HepG2 (cell line): ENCODE results near the gene PARD3. TPM values are rescaled to one million over a fixed set of nuclear protein-coding genes. Genes with fewer than 3 reads are reported as not detected.

Experiments used
- ATAC-seq: fragments of 200-7000 bp; cut with Tn5 transposase; 3 replicates; pipeline ENCODE4 v1.9.1; 2020; ENCODE audit warnings: mild to moderate bottlenecking, moderate library complexity
- BruUV-seq: library from RNA; stranded (reverse); fragments of 400-500 nt; replicated peaks from 2 replicates; lab custom pipeline; 2021; lab: Mats Ljungman, UMichigan
- CTCF ChIA-PET: fragments of 300-600 bp; formaldehyde crosslinking; extraction: SDS; loops from one replicate; lab custom pipeline; 2021; ENCODE audit warnings: low total read pairs, inconsistent platforms, low intra/inter-chr PET ratio; lab: Yijun Ruan, JAX
- POLR2A ChIA-PET: fragments of 350-600 bp; sonication (Branson Sonifier 250); formaldehyde crosslinking; loops from one replicate; lab custom pipeline; 2020; ENCODE audit warnings: antibody characterized with exemption, inconsistent platforms; lab: Yijun Ruan, JAX
- DNase-seq: peaks from one replicate; pipeline ENCODE4 v3.0.0-alpha.2; 2015; ENCODE audit warnings: low spot score
- FAIRE-seq: peaks from 3 replicates; lab custom pipeline; 2011; peaks lifted over from hg19 to GRCh38; lab: Jason Lieb, UNC
- H2AFZ ChIP-seq: one replicate; pipeline ENCODE4 v1.6.1; 2011; ENCODE audit warnings: low read length, inconsistent platforms
- H3K27ac ChIP-seq: fragments of 300-600 bp; 3 replicates; pipeline ENCODE4 v1.8.0; 2011; ENCODE audit warnings: mixed run types, mild to moderate bottlenecking, mixed read lengths, low read length, inconsistent platforms; ENCODE audit not compliant: insufficient read depth; ENCODE audit errors: extremely low read length
- H3K27me3 ChIP-seq, 2 experiments: fragments of 200-600 bp in 1 of 2; 2 replicates in 1 of 2; 3 replicates in 1 of 2; pipeline versions ENCODE4 v1.6.0 to v1.8.0; 2011; ENCODE audit warnings: low read length in 2 of 2, mild to moderate bottlenecking in 2 of 2, moderate library complexity in 2 of 2, inconsistent platforms in 1 of 2; ENCODE audit not compliant: insufficient read depth in 2 of 2, control insufficient read depth in 1 of 2
- H3K36me3 ChIP-seq, 2 experiments: fragments of 200-600 bp in 1 of 2; replicated peaks in 1 of 2; 2 replicates in 1 of 2; 3 replicates in 1 of 2; pipeline versions ENCODE4 v1.5.1 to v1.8.0; 2011; ENCODE audit warnings: low read length in 2 of 2, inconsistent platforms in 1 of 2; ENCODE audit not compliant: insufficient read depth in 2 of 2, control insufficient read depth in 1 of 2
- H3K4me1 ChIP-seq: 2 replicates; pipeline ENCODE4 v1.5.1; 2012; ENCODE audit warnings: low read length, inconsistent platforms; ENCODE audit not compliant: insufficient read depth
- H3K4me2 ChIP-seq: 2 replicates; pipeline ENCODE4 v1.6.0; 2011; ENCODE audit warnings: low read depth, low read length, inconsistent platforms
- H3K4me3 ChIP-seq, 3 experiments: fragments of 200-600 bp in 1 of 3; sonication (generic), shearing (Covaris generic) in 1 of 3; replicated peaks in 1 of 3; 2 replicates each; pipeline ENCODE4 v1.5.1; 2011 to 2016; ENCODE audit warnings: low read length in 3 of 3, inconsistent platforms in 2 of 3, low read depth in 2 of 3, mild to moderate bottlenecking in 2 of 3, control low read depth in 1 of 3, mixed read lengths in 1 of 3; ENCODE audit not compliant: insufficient read depth in 1 of 3
- H3K79me2 ChIP-seq: one replicate; pipeline ENCODE4 v1.6.1; 2011; ENCODE audit warnings: low read length, inconsistent platforms; ENCODE audit not compliant: insufficient read depth
- H3K9ac ChIP-seq: 2 replicates; pipeline ENCODE4 v1.6.0; 2011; ENCODE audit warnings: mild to moderate bottlenecking, low read depth, low read length, inconsistent platforms; ENCODE audit not compliant: insufficient read depth
- H3K9me3 ChIP-seq: 2 replicates; pipeline ENCODE4 v1.5.1; 2012; ENCODE audit warnings: mild to moderate bottlenecking, low read length
- H4K20me1 ChIP-seq: 2 replicates; pipeline ENCODE4 v1.6.0; 2011; ENCODE audit warnings: inconsistent platforms, mild to moderate bottlenecking, low read length, moderate library complexity; ENCODE audit not compliant: insufficient read depth
- WGBS: methylation state at CpG from one replicate; pipeline ENCODE4 v1.1.6; 2017; ENCODE audit warnings: low lambda C conversion rate; 5-methylcytosine and 5-hydroxymethylcytosine counted together
- in situ Hi-C: cut with HindIII; loops from 2 replicates; pipeline ENCODE4 v1.10.0; 2017; ENCODE audit warnings: low pct_unique_long_range_greater_than_20kb; ENCODE audit not compliant: extremely low pct_ligation_motif_present
- intact Hi-C: fragments of 100-400 bp; cut with micrococcal nuclease; formaldehyde crosslinking; loops from one replicate; pipeline ENCODE4 v1.10.0; 2022; ENCODE audit not compliant: unreplicated experiment
- polyA plus RNA-seq, 8 experiments: library from polyadenylated mRNA; depleted of rRNA in 3 of 8; stranded (reverse) in 7 of 8; unstranded in 1 of 8; fragments of >200 nt; fragmentation: Illumina TruSeq in 4 of 8; extraction: Trizol in 4 of 8; gene quantifications; 2 replicates each; pipeline versions ENCODE4 v1.2.1 to v1.2.3, GENCODE V29; 2011 to 2016; ENCODE audit warnings: low read depth in 4 of 8, missing spikeins in 1 of 8, mixed read lengths in 1 of 8; ENCODE audit not compliant: insufficient read depth in 1 of 8
- total RNA-seq, 5 experiments: library from RNA; depleted of rRNA; stranded (reverse); fragments of >200 nt; fragmentation: Illumina TruSeq; extraction: Trizol; gene quantifications; 2 replicates each; pipeline ENCODE4 v1.2.3, GENCODE V29; 2016; ENCODE audit warnings: low read depth in 1 of 5
- TF ChIP-seq, protein P1 (sequence below): sonication (generic); formaldehyde crosslinking; IDR thresholded peaks from 2 replicates; pipeline ENCODE4 v1.5.0; 2020; ENCODE audit warnings: mild to moderate bottlenecking, missing genetic modification reagents, borderline replicate concordance
- TF ChIP-seq, protein P2 (sequence below): sonication (generic); formaldehyde crosslinking; IDR thresholded peaks from 2 replicates; pipeline ENCODE4 v1.4.0; 2020; ENCODE audit warnings: missing genetic modification reagents

PARD3 gene
- total and polyA plus RNA-seq, 2 of the 13 experiments (the other 11 are each of a cell fraction or from before 2014, with no cell fraction given) = 40.9 to 60.0 TPM

- Histone ChIP-seq H3K27ac (no peak overlapping the region), H3K4me2 (no peak overlapping the region), H3K9ac (no peak overlapping the region), H2AFZ (no peak overlapping the region), H3K36me3 (no peaks in the 10 kb centered on the region), H3K9me3 (no peaks in the 10 kb centered on the region), H4K20me1 (no peaks in the 10 kb centered on the region), H3K4me3 (no peak overlapping the region), H3K27me3 (no peaks in the 10 kb centered on the region), H3K79me2 (no peaks in the 10 kb centered on the region), H3K4me1 (peaks cover 12% of the 10 kb centered on the region)
- in situ Hi-C loops (no loop called here), intact Hi-C loops (no loop called here)
- FAIRE-seq (no peak), DNase-seq (no peak), ATAC-seq (no peak)
- ChIA-PET CTCF (no interaction called here), POLR2A (no interaction called here)
- BruUV-seq = no TSS peak
- TF ChIP-seq, protein P1, sequence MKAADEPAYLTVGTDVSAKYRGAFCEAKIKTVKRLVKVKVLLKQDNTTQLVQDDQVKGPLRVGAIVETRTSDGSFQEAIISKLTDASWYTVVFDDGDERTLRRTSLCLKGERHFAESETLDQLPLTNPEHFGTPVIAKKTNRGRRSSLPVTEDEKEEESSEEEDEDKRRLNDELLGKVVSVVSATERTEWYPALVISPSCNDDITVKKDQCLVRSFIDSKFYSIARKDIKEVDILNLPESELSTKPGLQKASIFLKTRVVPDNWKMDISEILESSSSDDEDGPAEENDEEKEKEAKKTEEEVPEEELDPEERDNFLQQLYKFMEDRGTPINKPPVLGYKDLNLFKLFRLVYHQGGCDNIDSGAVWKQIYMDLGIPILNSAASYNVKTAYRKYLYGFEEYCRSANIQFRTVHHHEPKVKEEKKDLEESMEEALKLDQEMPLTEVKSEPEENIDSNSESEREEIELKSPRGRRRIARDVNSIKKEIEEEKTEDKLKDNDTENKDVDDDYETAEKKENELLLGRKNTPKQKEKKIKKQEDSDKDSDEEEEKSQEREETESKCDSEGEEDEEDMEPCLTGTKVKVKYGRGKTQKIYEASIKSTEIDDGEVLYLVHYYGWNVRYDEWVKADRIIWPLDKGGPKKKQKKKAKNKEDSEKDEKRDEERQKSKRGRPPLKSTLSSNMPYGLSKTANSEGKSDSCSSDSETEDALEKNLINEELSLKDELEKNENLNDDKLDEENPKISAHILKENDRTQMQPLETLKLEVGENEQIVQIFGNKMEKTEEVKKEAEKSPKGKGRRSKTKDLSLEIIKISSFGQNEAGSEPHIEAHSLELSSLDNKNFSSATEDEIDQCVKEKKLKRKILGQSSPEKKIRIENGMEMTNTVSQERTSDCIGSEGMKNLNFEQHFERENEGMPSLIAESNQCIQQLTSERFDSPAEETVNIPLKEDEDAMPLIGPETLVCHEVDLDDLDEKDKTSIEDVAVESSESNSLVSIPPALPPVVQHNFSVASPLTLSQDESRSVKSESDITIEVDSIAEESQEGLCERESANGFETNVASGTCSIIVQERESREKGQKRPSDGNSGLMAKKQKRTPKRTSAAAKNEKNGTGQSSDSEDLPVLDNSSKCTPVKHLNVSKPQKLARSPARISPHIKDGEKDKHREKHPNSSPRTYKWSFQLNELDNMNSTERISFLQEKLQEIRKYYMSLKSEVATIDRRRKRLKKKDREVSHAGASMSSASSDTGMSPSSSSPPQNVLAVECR = no peak
- TF ChIP-seq, protein P2, sequence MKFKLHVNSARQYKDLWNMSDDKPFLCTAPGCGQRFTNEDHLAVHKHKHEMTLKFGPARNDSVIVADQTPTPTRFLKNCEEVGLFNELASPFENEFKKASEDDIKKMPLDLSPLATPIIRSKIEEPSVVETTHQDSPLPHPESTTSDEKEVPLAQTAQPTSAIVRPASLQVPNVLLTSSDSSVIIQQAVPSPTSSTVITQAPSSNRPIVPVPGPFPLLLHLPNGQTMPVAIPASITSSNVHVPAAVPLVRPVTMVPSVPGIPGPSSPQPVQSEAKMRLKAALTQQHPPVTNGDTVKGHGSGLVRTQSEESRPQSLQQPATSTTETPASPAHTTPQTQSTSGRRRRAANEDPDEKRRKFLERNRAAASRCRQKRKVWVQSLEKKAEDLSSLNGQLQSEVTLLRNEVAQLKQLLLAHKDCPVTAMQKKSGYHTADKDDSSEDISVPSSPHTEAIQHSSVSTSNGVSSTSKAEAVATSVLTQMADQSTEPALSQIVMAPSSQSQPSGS (CRISPR knock-in tag) = no peak
- 96% methylated on average over 3 of the region's 3 CpGs for WGBS
Observed at GRCh38 chr10:34420273-34420672, 394.8 kb downstream of the PARD3 start.
